Measurements from ENCODE around the gene TSPAN14. TPM values are rescaled to one million over a fixed set of nuclear protein-coding genes. Genes with fewer than 3 reads are reported as not detected.
A peak's percentile ranks its signal among the peaks of the same experiment; 100 is the strongest.

TSPAN14 gene
- total RNA-seq, 1 donor from 2014 or later, result 199 TPM

DNA sequence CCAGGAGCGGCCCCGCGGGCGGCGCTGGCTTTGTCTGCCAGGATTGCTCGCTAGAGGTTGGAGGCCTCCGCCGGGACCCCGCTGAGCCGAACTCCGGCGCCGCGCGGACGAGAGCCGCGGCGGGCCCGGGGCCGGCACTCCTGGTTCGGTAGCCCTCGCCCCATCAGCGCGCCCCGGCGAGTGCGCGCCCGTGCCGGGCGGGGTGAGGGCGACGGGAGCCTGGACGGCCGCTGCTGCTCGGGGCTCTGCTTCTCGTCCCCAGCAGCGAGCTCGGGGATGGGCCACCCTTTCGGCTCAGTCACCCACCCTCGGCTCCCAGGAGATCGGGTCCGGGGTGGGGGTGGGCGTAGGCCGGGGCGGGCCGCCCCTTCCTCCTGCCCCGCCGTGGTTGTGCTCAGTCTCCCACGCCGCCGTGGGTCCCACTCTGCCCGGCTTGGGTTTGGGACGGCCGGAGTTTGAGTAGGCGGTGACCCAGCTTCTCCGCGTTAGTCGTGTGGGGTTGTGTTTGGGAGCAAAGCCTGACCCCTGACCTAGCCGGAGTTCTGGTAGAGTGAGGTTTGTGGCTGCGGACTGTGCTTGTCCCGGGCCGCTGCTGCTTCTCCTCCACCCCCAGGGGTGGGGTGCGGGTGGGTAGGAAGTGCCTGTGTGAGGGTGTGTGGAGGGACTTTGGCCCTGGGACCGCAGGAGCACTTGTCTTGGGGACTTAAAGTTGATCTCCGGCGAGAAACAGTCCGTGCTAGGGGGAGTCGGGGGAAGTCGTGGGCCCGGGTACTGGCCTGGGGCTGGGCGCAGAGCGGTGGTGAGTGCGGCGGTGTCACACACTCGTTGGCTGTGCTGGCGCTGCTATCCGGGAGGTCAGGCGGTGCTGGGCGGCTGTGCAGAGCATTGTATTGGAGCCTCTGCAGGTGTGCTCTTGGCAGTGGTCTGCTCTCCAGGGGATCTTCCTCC is 677 bp downstream of the TSPAN14 start:
- no peak for DNase-seq (ENCODE audit: low read depth)

DNA sequence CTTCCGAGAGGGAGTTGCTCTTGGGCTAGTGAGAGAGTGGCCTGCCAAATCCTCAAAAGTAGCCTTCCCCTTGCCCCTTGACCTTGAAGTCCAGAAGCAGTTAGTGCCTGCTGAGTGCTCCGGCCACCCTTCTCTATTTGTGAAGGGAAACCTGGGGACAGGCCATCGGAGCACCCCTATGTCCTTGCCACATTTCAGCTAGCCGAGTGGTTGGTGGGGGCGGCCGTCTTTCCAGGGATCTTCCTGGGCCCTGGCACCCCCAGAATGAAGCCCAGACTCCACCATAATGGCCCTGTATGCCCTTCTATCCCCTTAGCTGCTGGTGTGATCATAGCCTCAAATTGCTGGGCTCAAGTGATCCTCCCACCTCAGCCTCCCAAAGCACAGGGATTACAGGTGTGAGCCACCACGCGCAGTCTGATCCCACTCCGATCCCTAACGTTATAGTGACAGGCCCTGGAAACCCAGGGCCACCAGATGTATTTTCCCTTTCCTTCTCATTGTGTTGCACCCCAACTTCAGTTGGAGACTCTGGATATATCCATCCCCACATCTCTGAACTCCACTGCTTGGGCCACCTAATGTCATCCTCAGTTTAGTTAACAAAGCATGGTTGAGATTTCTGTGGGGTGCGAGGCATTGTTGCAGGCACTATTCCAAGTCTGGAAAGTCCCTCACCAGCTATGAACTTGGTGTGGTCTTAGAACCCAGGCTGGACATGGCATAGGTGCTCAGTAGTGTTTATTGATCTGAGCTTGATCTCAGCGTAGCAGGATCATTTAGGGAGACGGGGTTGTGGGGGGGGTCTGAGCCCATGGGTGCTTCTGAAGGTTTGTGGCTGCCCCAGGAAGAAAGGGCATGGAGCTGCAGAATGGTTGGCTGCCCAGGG is 1.6 kb downstream of the TSPAN14 start:
- DNase-seq (ENCODE audit: low read depth), result no peak

DNA sequence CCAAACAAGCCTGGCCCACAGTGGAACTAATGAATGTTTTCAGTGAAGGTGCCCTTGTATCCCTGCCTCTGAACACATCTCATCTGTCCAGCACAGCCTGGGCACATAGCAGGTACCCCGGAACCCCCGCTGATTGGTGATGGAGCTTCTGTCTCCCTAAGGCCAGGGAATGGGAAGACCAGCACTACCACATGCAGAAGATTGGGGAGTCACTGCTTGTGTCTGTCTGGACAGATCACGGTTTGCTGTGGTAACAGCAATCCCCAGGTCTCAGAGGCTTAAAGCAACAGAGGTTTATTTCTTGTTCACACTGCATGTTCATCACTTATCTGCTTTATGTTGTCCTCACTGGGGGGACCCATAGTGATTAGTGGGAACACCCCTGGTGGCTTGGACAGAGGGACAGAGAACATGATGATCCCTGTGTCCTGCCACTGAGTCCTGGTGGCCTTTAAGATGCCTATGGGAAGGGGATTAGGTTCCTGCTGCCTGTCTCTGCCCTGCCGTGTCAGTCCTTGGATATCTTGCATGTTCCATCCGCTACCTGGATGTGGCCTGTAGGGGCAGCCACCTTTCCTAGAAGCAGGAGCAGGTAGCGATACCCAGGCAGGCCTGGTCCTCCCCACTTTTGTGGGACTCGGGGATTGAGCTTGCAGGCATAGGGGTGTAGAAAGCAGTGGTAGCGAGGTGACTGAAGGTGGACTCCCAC is 3.6 kb downstream of the TSPAN14 start:
- no peak for DNase-seq (ENCODE audit: low read depth)

DNA sequence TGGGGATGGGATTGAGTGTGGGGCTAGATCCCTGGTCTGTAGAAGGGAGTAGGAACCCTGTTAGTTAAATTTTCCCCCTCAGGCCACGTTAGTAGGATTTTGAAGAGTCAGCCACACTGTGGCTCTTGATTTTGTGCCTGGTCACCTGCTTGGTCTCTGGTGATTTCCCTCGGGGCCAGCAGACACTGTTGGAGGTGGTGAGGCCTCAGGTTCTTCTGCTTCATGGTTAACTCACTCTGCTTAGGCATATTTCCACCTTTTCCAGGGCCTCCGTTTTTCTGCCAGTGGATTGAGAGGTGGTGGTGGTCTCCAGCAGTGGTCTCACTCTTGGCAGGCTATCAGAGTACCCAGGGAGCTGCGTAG is 4.1 kb downstream of the TSPAN14 start:
- no peak for DNase-seq (ENCODE audit: low read depth)

DNA sequence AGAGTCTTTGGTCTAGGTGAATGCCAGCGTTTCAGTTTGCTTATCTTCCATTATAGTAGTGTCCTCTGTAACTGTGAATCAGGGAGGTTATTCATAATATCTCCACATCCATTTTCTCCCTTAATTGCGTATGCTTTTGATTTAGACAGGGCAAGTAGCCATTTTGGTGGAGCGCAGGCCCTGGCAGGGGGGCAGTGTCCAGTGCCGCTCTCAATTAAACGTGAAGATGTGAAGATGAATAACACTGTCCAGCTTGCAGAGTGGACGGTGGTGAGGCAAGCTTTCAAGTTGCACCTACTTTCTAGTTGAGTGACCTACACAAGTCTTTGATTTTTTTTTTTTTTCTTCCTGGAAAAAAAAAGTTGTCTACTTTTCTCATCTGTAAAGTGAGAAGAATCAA is 4.5 kb downstream of the TSPAN14 start:
- no peak for DNase-seq (ENCODE audit: low read depth)

DNA sequence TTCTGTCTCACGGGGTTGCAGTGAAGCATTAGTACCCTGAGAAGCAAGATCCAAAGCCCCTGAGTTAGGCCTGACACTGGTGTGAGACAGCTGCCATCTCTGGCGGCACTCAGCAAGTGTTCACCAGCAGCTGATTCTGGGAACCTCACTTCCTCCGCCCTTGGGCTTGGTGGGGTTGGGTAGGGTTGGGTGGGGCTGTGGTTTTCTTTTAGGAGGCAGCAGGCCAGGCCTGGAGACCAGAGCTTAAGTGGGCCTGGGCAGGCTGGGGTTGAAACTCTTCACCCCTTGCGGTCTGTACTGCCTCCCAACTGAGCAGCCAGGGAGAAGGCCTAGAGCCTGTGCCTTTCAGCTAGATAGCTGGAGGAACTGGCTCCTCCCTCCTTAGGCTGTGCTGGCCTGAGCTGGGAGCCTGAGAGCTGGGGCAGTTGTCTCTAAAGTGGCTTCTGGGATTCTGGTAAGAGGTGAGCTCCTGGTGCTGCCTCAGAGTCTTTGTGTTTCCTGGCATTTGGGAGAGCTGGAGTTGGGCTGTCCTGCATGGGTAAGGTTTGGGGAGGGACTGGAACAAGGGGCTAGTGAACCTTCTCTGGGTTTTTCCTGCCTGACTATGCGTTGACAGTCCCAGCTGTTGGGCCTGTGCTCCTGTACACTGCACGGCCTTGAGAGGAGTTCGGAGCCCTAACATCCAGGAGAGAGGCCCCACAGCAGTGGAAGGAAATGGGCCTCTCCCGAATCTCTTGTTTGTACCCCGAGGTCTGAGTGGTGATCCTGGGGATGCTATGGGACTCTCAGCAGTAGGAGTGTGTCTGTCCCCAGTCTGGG is 5.1 kb downstream of the TSPAN14 start:
- DNase-seq (ENCODE audit: low read depth), result peak; percentile 57

DNA sequence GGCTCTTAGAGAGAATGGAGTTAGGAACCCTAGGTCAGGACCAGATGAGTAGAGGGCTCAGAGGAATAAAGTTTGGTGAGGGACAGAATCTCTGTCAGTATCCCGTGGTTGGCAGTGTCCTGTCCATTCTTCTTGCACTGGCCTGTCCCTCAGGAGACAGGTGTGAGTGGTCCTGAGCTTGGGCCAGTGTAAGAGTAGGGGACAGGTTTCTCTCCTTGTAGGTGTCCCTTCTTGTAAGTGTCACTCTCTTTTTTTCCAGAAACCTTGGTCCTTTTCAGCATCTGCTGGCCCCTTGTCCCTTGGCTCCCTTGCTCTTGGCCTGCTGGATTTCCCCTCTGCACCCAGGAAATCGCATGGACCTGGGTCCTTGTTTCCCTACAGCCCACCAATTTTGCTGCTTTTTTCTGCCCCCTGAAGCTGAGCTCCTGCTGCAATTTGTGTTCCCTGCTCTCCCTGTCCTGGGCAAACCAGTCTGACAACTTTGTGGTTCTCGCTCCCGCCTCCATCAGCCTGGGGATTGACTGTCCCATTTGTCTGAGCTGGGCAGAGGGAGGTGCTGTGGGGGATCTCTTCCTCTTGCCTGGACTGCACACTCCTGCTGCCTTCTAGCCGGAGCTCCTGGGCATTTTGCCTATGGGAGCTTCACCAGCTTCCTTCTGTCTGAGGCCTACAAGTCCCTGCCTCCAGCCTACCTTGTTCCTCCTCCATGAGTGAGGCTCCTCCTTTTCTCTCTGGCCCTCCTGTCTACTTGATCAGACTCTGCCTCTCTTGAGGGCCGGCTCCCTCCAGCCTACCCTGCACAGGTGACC is 6.5 kb downstream of the TSPAN14 start:
- DNase-seq (ENCODE audit: low read depth), result peak; percentile 62

DNA sequence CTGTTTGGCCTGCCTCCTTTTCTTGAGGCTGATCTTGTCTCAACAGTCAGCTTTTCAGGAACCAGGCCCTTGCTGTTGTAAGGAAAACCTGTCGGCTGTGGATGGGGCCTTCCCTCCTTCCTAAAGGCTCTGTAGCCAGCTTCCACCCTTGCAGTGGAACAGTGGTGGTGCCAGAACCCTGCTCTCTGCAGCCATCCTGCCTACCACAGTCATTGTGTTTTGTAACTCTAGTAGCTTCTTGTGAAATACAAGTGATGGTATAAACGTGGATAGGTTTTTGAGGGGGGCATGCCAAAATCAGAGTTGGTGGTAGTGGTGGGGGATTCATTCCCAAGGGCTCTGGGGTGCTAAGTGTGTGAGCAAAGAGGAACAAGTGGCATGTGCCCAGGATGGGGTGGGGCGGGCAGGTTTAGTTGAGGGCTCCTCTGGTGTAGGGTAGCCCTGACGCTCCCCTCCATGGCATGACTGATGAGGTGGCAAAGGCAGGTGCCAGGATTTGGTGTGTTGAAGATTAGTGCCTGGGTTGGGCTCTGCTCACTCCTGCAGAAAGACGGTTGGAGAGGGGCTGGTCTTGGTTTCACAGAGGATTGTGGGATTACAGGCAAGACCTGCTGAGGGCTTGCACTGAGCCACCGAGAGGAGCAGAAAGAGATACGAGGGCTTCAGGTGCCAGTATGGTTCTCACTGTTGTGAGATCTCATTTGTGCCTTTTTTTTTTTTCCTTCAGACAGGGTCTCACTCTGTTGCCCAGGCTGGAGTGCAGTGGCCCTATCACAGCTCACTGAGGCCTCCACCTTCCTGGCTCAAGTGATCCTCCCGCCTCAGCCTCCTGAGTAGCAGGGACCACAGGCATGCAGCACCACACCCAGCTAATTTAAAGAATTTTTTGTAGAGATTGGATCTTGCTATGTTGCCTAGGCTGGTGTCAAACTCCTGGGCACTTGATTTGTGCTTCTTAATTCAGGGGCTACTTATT is 7.4 kb downstream of the TSPAN14 start:
- DNase-seq (ENCODE audit: low read depth), result no peak

- no peak for DNase-seq (ENCODE audit: low read depth)
Measured at GRCh38 chr10:80462299-80462980, 8.3 kb downstream of the TSPAN14 start.

- DNase-seq (ENCODE audit: low read depth), result peak; percentile 76
Measured at GRCh38 chr10:80462981-80463741, 9.1 kb downstream of the TSPAN14 start.

DNA sequence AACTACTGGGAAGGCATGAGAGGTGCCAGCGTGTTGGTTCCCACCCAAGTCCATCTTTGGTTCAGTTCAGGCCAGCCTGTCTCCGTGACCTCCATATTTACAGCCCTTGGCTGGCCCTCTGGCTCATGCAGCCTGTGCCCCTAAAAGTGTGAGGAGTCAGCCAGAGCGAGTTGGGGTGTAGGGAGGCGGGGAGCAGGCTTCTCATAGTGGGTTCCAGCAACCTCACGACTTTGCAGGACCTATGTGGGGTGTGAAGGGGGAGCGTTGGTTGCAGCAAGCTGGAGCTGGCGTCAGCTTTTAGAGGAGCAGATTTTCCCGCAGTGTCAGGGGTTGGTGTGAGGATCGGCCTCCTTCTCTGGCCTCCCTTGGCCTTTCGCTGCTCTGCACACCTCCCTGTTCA is 9.8 kb downstream of the TSPAN14 start:
- DNase-seq (ENCODE audit: low read depth), result no peak

DNA sequence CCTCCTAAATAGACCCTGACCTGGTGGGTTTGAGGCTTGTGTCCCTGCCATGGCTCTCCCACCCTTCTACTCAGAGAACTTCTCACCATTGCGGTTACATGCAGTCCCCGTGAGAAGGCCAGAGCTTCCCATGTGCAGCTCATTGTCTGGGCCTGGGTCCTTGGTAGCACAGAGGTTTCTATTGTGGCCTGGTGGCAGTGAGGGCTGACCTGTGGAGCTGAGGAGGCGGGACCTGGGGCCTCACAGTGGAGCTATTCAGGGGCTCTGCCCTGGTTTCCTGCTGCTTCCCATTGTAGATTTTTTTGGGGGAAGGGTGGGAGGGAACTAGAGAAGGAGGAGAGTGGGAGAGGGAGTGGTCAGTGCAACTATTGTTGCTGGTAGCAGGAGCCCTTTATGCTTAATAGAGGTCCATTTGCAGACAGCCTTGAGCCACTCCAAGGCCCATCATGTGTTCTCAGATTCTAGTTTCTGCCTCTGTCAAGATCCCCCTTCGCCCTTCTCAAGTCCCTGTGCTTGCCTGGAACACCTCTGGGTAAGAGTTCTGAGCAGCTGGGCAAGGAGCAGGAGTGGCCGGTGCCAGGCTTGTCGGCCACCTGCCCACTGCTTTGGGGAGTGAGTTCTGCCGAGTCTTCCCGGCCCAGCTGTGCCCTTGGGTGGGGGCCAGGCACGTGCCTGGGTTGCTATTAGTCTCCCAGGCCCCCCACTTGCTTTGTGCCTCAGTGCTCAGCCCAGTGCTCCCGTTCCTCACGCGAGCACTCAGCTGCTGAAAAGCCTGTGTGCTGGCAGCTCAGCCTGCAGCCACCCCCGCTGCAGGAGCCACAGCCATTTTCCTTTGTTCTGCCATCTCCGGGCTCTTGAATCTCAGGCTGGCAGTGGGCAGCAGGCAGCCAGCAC is 10.7 kb downstream of the TSPAN14 start:
- DNase-seq (ENCODE audit: low read depth), result no peak

DNA sequence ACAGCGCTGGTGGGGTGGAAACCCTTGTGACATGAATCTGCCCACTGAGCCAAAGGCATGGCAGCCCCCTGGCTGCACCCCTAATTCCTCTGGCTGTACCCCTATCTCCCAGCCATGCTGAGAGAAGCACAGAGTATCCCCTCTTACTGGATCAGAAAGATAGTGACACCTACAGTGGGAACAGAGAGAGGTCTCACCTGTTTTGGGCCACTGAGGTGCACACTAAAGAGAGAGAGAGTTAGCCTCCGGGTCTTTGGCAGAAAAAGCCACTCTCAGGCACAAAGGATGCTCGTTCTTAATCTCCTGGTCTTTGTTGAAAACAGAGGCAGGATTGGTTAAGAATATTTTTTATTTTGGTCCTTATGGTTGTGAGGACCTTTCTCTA is 11.3 kb downstream of the TSPAN14 start:
- no peak for DNase-seq (ENCODE audit: low read depth)

- DNase-seq (ENCODE audit: low read depth), result no peak
Measured at GRCh38 chr10:80465839-80466590, 11.9 kb downstream of the TSPAN14 start.

DNA sequence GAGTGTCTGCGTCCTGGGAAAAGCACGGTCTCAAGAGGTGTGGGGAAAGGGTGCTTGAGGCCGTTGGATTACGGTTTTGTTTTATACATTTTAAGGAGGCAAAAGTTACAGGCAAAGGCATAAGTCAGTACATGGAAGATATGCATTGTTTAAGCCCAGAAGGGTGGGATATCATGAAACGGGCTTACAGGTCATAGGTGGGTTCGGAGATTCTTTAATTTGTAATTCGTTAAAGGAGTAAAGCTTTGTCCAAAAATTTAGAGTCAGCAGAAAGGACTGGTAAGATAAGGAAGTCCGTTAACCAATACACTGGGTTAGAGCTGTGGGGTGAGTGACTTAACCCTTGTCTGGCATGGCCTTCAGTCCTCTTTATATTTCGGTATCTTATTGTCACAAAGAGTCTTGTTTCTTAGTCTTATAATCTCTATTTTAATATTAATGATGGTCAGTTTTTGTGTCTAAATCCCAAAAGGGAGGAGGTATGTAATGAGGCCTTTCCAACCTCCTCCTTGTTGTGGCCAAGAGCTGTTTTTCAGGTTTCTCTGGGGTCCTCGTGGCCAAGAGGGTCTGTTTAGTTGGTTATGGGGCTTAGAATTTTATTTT is 12.7 kb downstream of the TSPAN14 start:
- DNase-seq (ENCODE audit: low read depth), result no peak

DNA sequence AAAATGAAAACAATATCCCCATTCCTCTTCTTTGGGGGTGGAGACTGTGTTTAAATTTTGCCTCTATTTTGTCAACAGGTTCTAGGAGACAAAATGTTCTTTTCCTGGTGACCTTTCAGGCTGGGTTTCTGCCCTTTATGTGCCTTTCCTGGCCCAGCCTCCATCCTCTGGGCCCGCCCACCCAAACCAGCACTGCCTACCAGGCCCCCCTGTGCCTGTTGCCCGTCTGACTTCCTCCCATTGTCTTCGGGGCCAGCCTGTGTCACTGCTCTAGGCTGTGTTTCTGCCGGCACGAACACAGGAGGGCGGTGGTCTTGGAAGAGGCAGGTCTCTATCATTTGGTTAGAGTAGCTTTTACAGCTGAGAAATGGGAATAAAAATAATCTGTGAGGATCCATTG is 13.9 kb downstream of the TSPAN14 start:
- no peak for DNase-seq (ENCODE audit: low read depth)
